WI38 (cell line): ENCODE data around the gene EIF3F.
A peak's percentile ranks its signal among the peaks of the same experiment; 100 is the strongest.

Experiments used
- H3K4me3 ChIP-seq: 2 replicates; pipeline ENCODE4 v1.5.1; 2011; ENCODE audit warnings: low read depth, mild to moderate bottlenecking, control low read depth, low read length
- CTCF ChIP-seq: IDR thresholded peaks from 2 replicates; pipeline ENCODE4 v1.5.1; 2012; ENCODE audit warnings: low read depth, mild to moderate bottlenecking, control low read depth, low read length

The EIF3F gene

GRCh38 chr11:8031248-8032115 lies 44.3 kb downstream of the EIF3F start:
- H3K4me3 ChIP-seq, result no peak overlapping the region
- no peak for TF ChIP-seq CTCF

GRCh38 chr11:8032122-8032521 lies 45.0 kb downstream of the EIF3F start:
- no peak for TF ChIP-seq CTCF
- H3K4me3 ChIP-seq, result no peak overlapping the region

GRCh38 chr11:8032576-8033304 lies 45.6 kb downstream of the EIF3F start:
- TF ChIP-seq CTCF, result no peak
- no peak overlapping the region for H3K4me3 ChIP-seq

GRCh38 chr11:8033305-8034105 lies 46.4 kb downstream of the EIF3F start:
- TF ChIP-seq CTCF, result peak; percentile 81
- H3K4me3 ChIP-seq, result no peak overlapping the region

- no peak overlapping the region for H3K4me3 ChIP-seq
Measured at GRCh38 chr11:8034106-8034585, 47.0 kb downstream of the EIF3F start.

GRCh38 chr11:8034604-8035190 lies 47.6 kb downstream of the EIF3F start:
- H3K4me3 ChIP-seq, result no peak overlapping the region
- no peak for TF ChIP-seq CTCF

More at GRCh38 chr11:8034106-8034585, 47.0 kb downstream of the EIF3F start:
- no peak for TF ChIP-seq CTCF
